Nephron (organoid): ENCODE data around the gene FNDC3B.

Experiments
- H3K27ac Mint-ChIP-seq, 3 experiments: 2 replicates each; pipeline ENCODE4 v1.8.0; 2020; ENCODE audit warnings: mixed read lengths in 3 of 3, mild to moderate bottlenecking in 2 of 3, moderate library complexity in 1 of 3
- H3K27me3 Mint-ChIP-seq: 2 replicates; pipeline ENCODE4 v1.8.0; 2021; ENCODE audit warnings: low read depth, mild to moderate bottlenecking, moderate library complexity, mixed read lengths
- H3K36me3 Mint-ChIP-seq: 2 replicates; pipeline ENCODE4 v1.8.0; 2020; ENCODE audit warnings: low read depth, mixed read lengths
- H3K4me1 Mint-ChIP-seq: 2 replicates; pipeline ENCODE4 v1.8.0; 2020; ENCODE audit warnings: mixed read lengths
- H3K4me3 Mint-ChIP-seq, 3 experiments: 2 replicates each; pipeline ENCODE4 v1.8.0; 2020; ENCODE audit warnings: mild to moderate bottlenecking in 3 of 3, mixed read lengths in 3 of 3, moderate library complexity in 2 of 3
- H3K9me3 Mint-ChIP-seq: 2 replicates; pipeline ENCODE4 v1.8.0; 2020; ENCODE audit warnings: mixed read lengths
- CTCF ChIP-seq, 3 experiments: fragments of 200-600 bp; sonication (generic); IDR thresholded peaks; one replicate each; pipeline ENCODE4 v1.5.0; 2021; ENCODE audit warnings: antibody characterized with exemption in 3 of 3; ENCODE audit not compliant: unreplicated experiment in 3 of 3

The FNDC3B gene

GRCh38 chr3:172266103-172266502, 226.7 kb downstream of the FNDC3B start:
- TF ChIP-seq CTCF (IDR thresholded peaks at IDR 0.05; ENCODE audit: unreplicated experiment in 3 of 3) = no peak
- H3K9me3 Mint-ChIP-seq = no peaks in the 10 kb centered on the region
- H3K4me3 Mint-ChIP-seq = no peak overlapping the region

GRCh38 chr3:172268425-172268824, 229.0 kb downstream of the FNDC3B start:
- peaks cover 51% of the 10 kb centered on the region for H3K36me3 Mint-ChIP-seq
- TF ChIP-seq CTCF (IDR thresholded peaks at IDR 0.05; ENCODE audit: unreplicated experiment in 3 of 3) = no peak
- H3K4me1 Mint-ChIP-seq = peaks cover 32% of the 10 kb centered on the region
- no peaks in the 10 kb centered on the region for H3K27me3 Mint-ChIP-seq
- H3K4me3 Mint-ChIP-seq = no peak overlapping the region
- no peak overlapping the region for H3K27ac Mint-ChIP-seq
- no peaks in the 10 kb centered on the region for H3K9me3 Mint-ChIP-seq

More at GRCh38 chr3:172266103-172266502, 226.7 kb downstream of the FNDC3B start:
- H3K36me3 Mint-ChIP-seq = peaks cover 62% of the 10 kb centered on the region
- H3K27me3 Mint-ChIP-seq = no peaks in the 10 kb centered on the region
- H3K4me1 Mint-ChIP-seq = peaks cover 34% of the 10 kb centered on the region
- no peak overlapping the region for H3K27ac Mint-ChIP-seq

- Mint-ChIP-seq H3K27ac (no peak overlapping the region), H3K4me1 (peaks cover 29% of the 10 kb centered on the region), H3K9me3 (no peaks in the 10 kb centered on the region), H3K4me3 (no peak overlapping the region), H3K27me3 (no peaks in the 10 kb centered on the region), H3K36me3 (peaks cover 49% of the 10 kb centered on the region)
- TF ChIP-seq CTCF (IDR thresholded peaks at IDR 0.05; ENCODE audit: unreplicated experiment in 3 of 3) = no peak
These were observed 229.5 kb downstream of the FNDC3B start for GRCh38 chr3:172268868-172269267.

- Mint-ChIP-seq H3K36me3 (peaks cover 48% of the 10 kb centered on the region), H3K27me3 (no peaks in the 10 kb centered on the region), H3K9me3 (no peaks in the 10 kb centered on the region), H3K27ac (peak overlapping the region in 1 of 3 experiments; percentile 38), H3K4me1 (peaks cover 37% of the 10 kb centered on the region), H3K4me3 (no peak overlapping the region)
- no peak for TF ChIP-seq CTCF (IDR thresholded peaks at IDR 0.05; ENCODE audit: unreplicated experiment in 3 of 3)
These were observed 231.3 kb downstream of the FNDC3B start for GRCh38 chr3:172270557-172271166.

GRCh38 chr3:172271386-172271976, 232.1 kb downstream of the FNDC3B start:
- H3K27me3 Mint-ChIP-seq = no peaks in the 10 kb centered on the region
- H3K36me3 Mint-ChIP-seq = peaks cover 46% of the 10 kb centered on the region
- no peaks in the 10 kb centered on the region for H3K9me3 Mint-ChIP-seq
- no peak overlapping the region for H3K4me3 Mint-ChIP-seq
- no peak overlapping the region for H3K27ac Mint-ChIP-seq
- H3K4me1 Mint-ChIP-seq = peaks cover 45% of the 10 kb centered on the region
- no peak for TF ChIP-seq CTCF (IDR thresholded peaks at IDR 0.05; ENCODE audit: unreplicated experiment in 3 of 3)

- H3K27ac Mint-ChIP-seq = peak overlapping the region; percentile 23 to 55 (median 44)
- H3K4me1 Mint-ChIP-seq = peaks cover 52% of the 10 kb centered on the region
These were observed 233.3 kb downstream of the FNDC3B start for GRCh38 chr3:172272698-172273097.

More at GRCh38 chr3:172272698-172273097, 233.3 kb downstream of the FNDC3B start:
- H3K27me3 Mint-ChIP-seq = no peaks in the 10 kb centered on the region
- TF ChIP-seq CTCF (IDR thresholded peaks at IDR 0.05; ENCODE audit: unreplicated experiment in 3 of 3) = no peak
- H3K4me3 Mint-ChIP-seq = no peak overlapping the region
- peaks cover 40% of the 10 kb centered on the region for H3K36me3 Mint-ChIP-seq
- H3K9me3 Mint-ChIP-seq = no peaks in the 10 kb centered on the region
